K562 (cell line): ENCODE data around the gene KCNA2. TPM values are rescaled to one million over a fixed set of nuclear protein-coding genes. Genes with fewer than 3 reads are reported as not detected.

Experiments used
- ATAC-seq: fragments of 200-7000 bp; cut with Tn5 transposase; 3 replicates; pipeline ENCODE4 v1.9.1; 2020; ENCODE audit warnings: moderate library complexity
- BruUV-seq: library from RNA; stranded (reverse); fragments of 400-500 nt; replicated peaks from 2 replicates; lab custom pipeline; 2021; lab: Mats Ljungman, UMichigan
- CTCF ChIA-PET: fragments of 300-600 bp; formaldehyde crosslinking; extraction: SDS; loops from one replicate; lab custom pipeline; 2021; ENCODE audit warnings: low intra/inter-chr PET ratio; lab: Yijun Ruan, JAX
- POLR2A ChIA-PET: fragments of 300-600, 350-650 bp; sonication (Branson Sonifier 250); formaldehyde crosslinking; extraction: SDS; loops from one replicate; lab custom pipeline; 2021; ENCODE audit warnings: antibody characterized with exemption, inconsistent platforms; lab: Yijun Ruan, JAX
- DNase-seq, 4 experiments: peaks; one replicate each; pipeline versions ENCODE4 v3.0.0 to v3.0.0-alpha.2; 2011 to 2018; ENCODE audit warnings: low spot score in 3 of 4, mixed read lengths in 3 of 4; ENCODE audit errors: extremely low read depth in 1 of 4
- FAIRE-seq: peaks from 2 replicates; lab custom pipeline; 2011; peaks lifted over from hg19 to GRCh38; lab: Jason Lieb, UNC
- H2AFZ ChIP-seq: 2 replicates; pipeline ENCODE4 v1.6.0; 2011; ENCODE audit warnings: low read depth, low read length, control low read depth, inconsistent platforms
- H3K27ac ChIP-seq: fragments of 200-600 bp; 3 replicates; pipeline ENCODE4 v1.8.0; 2011; ENCODE audit warnings: low read depth, mild to moderate bottlenecking, control low read depth, inconsistent platforms, low read length, moderate library complexity, mixed read lengths; ENCODE audit errors: extremely low read depth
- H3K27me3 ChIP-seq, 2 experiments: fragments of 300-600 bp in 1 of 2; 2 replicates in 1 of 2; 3 replicates in 1 of 2; pipeline versions ENCODE4 v1.6.0 to v1.8.0; 2011; ENCODE audit warnings: inconsistent platforms in 2 of 2, low read length in 2 of 2, mild to moderate bottlenecking in 1 of 2, mixed read lengths in 1 of 2, moderate library complexity in 1 of 2; ENCODE audit not compliant: control insufficient read depth in 2 of 2, insufficient read depth in 2 of 2
- H3K36me3 ChIP-seq: fragments of 300-600 bp; 3 replicates; pipeline ENCODE4 v1.8.0; 2011; ENCODE audit warnings: mild to moderate bottlenecking, low read length, inconsistent platforms; ENCODE audit not compliant: control insufficient read depth, insufficient read depth
- H3K4me1 ChIP-seq, 2 experiments: fragments of 200-600 bp in 1 of 2; replicated peaks in 1 of 2; 2 replicates in 1 of 2; 3 replicates in 1 of 2; pipeline versions ENCODE4 v1.5.1 to v1.8.0; 2011; ENCODE audit warnings: inconsistent platforms in 2 of 2, low read length in 2 of 2, mild to moderate bottlenecking in 1 of 2, mixed read lengths in 1 of 2, moderate library complexity in 1 of 2; ENCODE audit not compliant: control insufficient read depth in 2 of 2, insufficient read depth in 2 of 2
- H3K4me2 ChIP-seq: 2 replicates; pipeline ENCODE4 v1.6.1; 2011; ENCODE audit warnings: low read length, control low read depth, inconsistent platforms, mixed read lengths; ENCODE audit not compliant: insufficient read depth
- H3K4me3 ChIP-seq: fragments of 200-600 bp; sonication (generic), shearing (Covaris generic); 2 replicates; pipeline ENCODE4 v1.5.1; 2016; ENCODE audit warnings: control low read depth, inconsistent platforms
- H3K79me2 ChIP-seq: fragments of 200-600 bp; 3 replicates; pipeline ENCODE4 v1.8.0; 2011; ENCODE audit warnings: low read length, inconsistent platforms; ENCODE audit not compliant: control insufficient read depth, insufficient read depth
- H3K9ac ChIP-seq, 2 experiments: 2 replicates each; pipeline versions ENCODE4 v1.6.0 to v1.6.1; 2011; ENCODE audit warnings: low read depth in 2 of 2, low read length in 2 of 2, control low read depth in 1 of 2, inconsistent platforms in 1 of 2, mild to moderate bottlenecking in 1 of 2, mixed read lengths in 1 of 2; ENCODE audit not compliant: insufficient read depth in 1 of 2
- H3K9me1 ChIP-seq: one replicate; pipeline ENCODE4 v1.6.0; 2011; ENCODE audit warnings: inconsistent platforms, mild to moderate bottlenecking, low read length, moderate library complexity; ENCODE audit not compliant: control insufficient read depth, insufficient read depth
- H3K9me3 ChIP-seq: replicated peaks from 2 replicates; pipeline ENCODE4 v1.5.1; 2011; ENCODE audit warnings: low read depth, low read length, inconsistent platforms; ENCODE audit not compliant: control insufficient read depth, insufficient read depth
- H4K20me1 ChIP-seq: replicated peaks from 2 replicates; pipeline ENCODE4 v1.6.1; 2011; ENCODE audit warnings: low read length, inconsistent platforms, mixed read lengths; ENCODE audit not compliant: control insufficient read depth, insufficient read depth
- CBFA2T3 ChIP-seq: fragments of 450-650 bp; IDR thresholded peaks from 2 replicates; pipeline ENCODE4 v1.6.1; 2017
- CEBPG ChIP-seq, 3 experiments: fragments of 200-800 bp in 1 of 3; sonication (Bioruptor generic) in 1 of 3; sonication (generic) in 1 of 3; formaldehyde crosslinking in 1 of 3; IDR thresholded peaks in 2 of 3; conservative IDR thresholded peaks in 1 of 3; 2 replicates each; pipeline versions ENCODE4 v1.6.1 to v1.8.0; 2016 to 2022; ENCODE audit warnings: missing compliant biosample characterization in 2 of 3, missing genetic modification characterization in 2 of 3, mild to moderate bottlenecking in 1 of 3, missing genetic modification reagents in 1 of 3
- CTBP1 ChIP-seq: fragments of 450-650 bp; IDR thresholded peaks from 2 replicates; pipeline ENCODE4 v1.6.1; 2016; ENCODE audit warnings: borderline replicate concordance
- FOS ChIP-seq: IDR thresholded peaks from 3 replicates; pipeline ENCODE4 v1.6.1; 2011; ENCODE audit not compliant: insufficient read length; ENCODE audit errors: extremely low read depth
- ILK ChIP-seq: fragments of 450-650 bp; IDR thresholded peaks from 2 replicates; pipeline ENCODE4 v1.6.1; 2016; ENCODE audit warnings: missing genetic modification characterization, low read depth, mild to moderate bottlenecking, missing compliant biosample characterization, moderate library complexity, borderline replicate concordance
- MEIS2 ChIP-seq: fragments of 450-650 bp; IDR thresholded peaks from 2 replicates; pipeline ENCODE4 v1.6.1; 2014; ENCODE audit warnings: mild to moderate bottlenecking; ENCODE audit not compliant: partially characterized antibody
- TSC22D4 ChIP-seq: fragments of 450-650 bp; IDR thresholded peaks from 2 replicates; pipeline ENCODE4 v1.6.1; 2016; ENCODE audit warnings: missing genetic modification characterization, missing biosample characterization, control low read depth
- YY1 ChIP-seq, 3 experiments: IDR thresholded peaks; 2 replicates each; pipeline ENCODE4 v1.6.1; 2011; ENCODE audit warnings: low read length in 2 of 3, mild to moderate bottlenecking in 2 of 3, moderate library complexity in 2 of 3, borderline replicate concordance in 1 of 3, control low read depth in 1 of 3, low read depth in 1 of 3; ENCODE audit not compliant: insufficient read depth in 3 of 3, insufficient replicate concordance in 2 of 3, control insufficient read depth in 1 of 3, insufficient read length in 1 of 3; ENCODE audit errors: extremely low read depth in 1 of 3
- ZC3H8 ChIP-seq: fragments of 450-650 bp; IDR thresholded peaks from 2 replicates; pipeline ENCODE4 v1.6.1; 2017
- ZNF239 ChIP-seq: fragments of 250-450 bp; sonication (Bioruptor Pico); IDR thresholded peaks from 2 replicates; pipeline ENCODE4 v1.4.0; 2020; ENCODE audit warnings: mild to moderate bottlenecking
- ZNF311 ChIP-seq: fragments of 250-450 bp; sonication (Bioruptor Pico); IDR thresholded peaks from 2 replicates; pipeline ENCODE4 v1.4.0; 2020; ENCODE audit warnings: mild to moderate bottlenecking, moderate library complexity
- WGBS: fragments of 100-300 bp; shearing (Covaris generic); methylation state at CpG from one replicate; pipeline ENCODE4 v1.1.6; 2016; ENCODE audit warnings: low coverage, mixed read lengths; ENCODE audit not compliant: insufficient coverage; ENCODE audit errors: missing lambda C conversion rate; 5-methylcytosine and 5-hydroxymethylcytosine counted together
- in situ Hi-C: fragments of 300-500 bp; cut with MboI; formaldehyde crosslinking; loops from 4 replicates; pipeline ENCODE4 v1.15.0; 2018; ENCODE audit warnings: inconsistent platforms, mixed read lengths
- intact Hi-C: fragments of 100-400 bp; cut with micrococcal nuclease; formaldehyde crosslinking; loops from 2 replicates; pipeline ENCODE4 v1.14.2; 2022
- polyA plus RNA-seq, 8 experiments: library from polyadenylated mRNA; depleted of rRNA in 4 of 8; stranded (reverse) in 5 of 8; unstranded in 3 of 8; fragments of >200 nt; fragmentation: Nextera tagmentation in 2 of 8; fragmentation: Illumina TruSeq in 1 of 8; extraction: Ambion mirVana in 2 of 8; extraction: Trizol in 1 of 8; gene quantifications; 2 replicates each; pipeline versions ENCODE4 v1.2.1 to v1.2.3, GENCODE V29; 2011 to 2014; ENCODE audit warnings: inconsistent platforms in 1 of 8, missing spikeins in 1 of 8
- total RNA-seq, 7 experiments: library from RNA; depleted of rRNA in 6 of 7; stranded (reverse); fragments of >200 nt in 6 of 7; fragmentation: Illumina TruSeq in 2 of 7; extraction: Trizol in 2 of 7; gene quantifications; 2 replicates each; pipeline versions ENCODE4 v1.2.1 to v1.2.3, GENCODE V29; 2011 to 2021; ENCODE audit warnings: low replicate concordance in 1 of 7

KCNA2 gene
- total and polyA plus RNA-seq, 9 of the 15 experiments (the other 6 are each of a cell fraction or from before 2014, with no cell fraction given), result not detected

GRCh38 chr1:110648417-110648816 lies 42.3 kb upstream of the KCNA2 start (continued):
- TF ChIP-seq ZNF311 (CRISPR knock-in tag) (no peak), ILK (tag) (no peak), MEIS2 (no peak), FOS (no peak), CBFA2T3 (no peak), YY1 (IDR thresholded peaks at IDR 0.05; ENCODE audit: borderline replicate concordance in 1 of 3, control insufficient read depth in 1 of 3, extremely low read depth in 1 of 3, insufficient read depth in 3 of 3, insufficient read length in 1 of 3, insufficient replicate concordance in 2 of 3, low read depth in 1 of 3, low read length in 2 of 3) (no peak), ZNF239 (CRISPR knock-in tag) (no peak), ZC3H8 (no peak), CTBP1 (no peak)
- TF ChIP-seq, all 486 proteins: peak for 0

DNA sequence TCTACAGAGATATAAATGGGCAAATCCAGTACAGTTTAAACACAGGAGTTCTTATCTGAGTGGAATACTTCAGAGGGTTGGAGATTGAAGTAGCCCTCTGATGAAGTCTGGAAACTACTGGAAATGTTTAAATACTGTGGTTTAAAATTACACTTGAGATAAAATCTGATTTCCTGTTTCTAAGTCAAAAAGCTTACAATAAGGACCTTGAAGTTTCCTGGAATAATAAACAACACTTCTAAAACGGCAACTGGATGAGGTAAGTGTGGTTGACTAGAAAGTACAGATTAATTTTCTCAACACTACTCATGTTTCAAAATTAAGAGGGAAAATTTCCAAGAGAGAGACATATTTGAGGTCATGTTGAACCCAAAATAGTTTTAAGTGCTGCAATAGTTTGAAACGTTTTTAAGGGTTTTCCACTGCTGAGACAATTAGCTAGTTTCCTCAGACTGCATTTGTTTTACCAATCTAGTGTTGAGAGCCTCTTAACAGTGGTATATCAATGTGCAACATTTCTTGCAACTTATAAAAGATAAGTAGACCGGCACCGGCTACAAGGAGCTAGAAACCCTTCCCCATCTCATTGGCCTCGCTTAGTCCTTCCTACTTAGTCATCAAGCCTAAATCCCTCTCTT lies 41.2 kb upstream of the KCNA2 start:
- H4K20me1 ChIP-seq, result no peaks in the 10 kb centered on the region
- in situ Hi-C loops (no loop called here), intact Hi-C loops (no loop called here)
- ATAC-seq, result no peak
- H3K27ac ChIP-seq, result no peak overlapping the region
- H3K27me3 ChIP-seq, result no peaks in the 10 kb centered on the region
- POLR2A ChIA-PET, result interaction anchor here (0.7 to 1.0 kb wide), 2 partner anchors 119 to 199 kb away, joined by 3 read pairs; no protein-coding TSS in a partner anchor
- DNase-seq, result no peak
- no peak overlapping the region for H2AFZ ChIP-seq
- H3K4me1 ChIP-seq, result no peaks in the 10 kb centered on the region
- CTCF ChIA-PET, result no interaction called here
- no peaks in the 10 kb centered on the region for H3K9me1 ChIP-seq
- no peak overlapping the region for H3K4me2 ChIP-seq
- H3K79me2 ChIP-seq, result no peaks in the 10 kb centered on the region
- H3K9ac ChIP-seq, result no peak overlapping the region
- FAIRE-seq, result no peak
- BruUV-seq, result no TSS peak
- H3K36me3 ChIP-seq, result no peaks in the 10 kb centered on the region
- no peak overlapping the region for H3K4me3 ChIP-seq
- no peaks in the 10 kb centered on the region for H3K9me3 ChIP-seq
- WGBS, result under 1% methylated on average over 5 of the region's 5 CpGs
- TF ChIP-seq TSC22D4 (tag) (no peak), CEBPG (CRISPR knock-in tag; IDR thresholded peaks at IDR 0.05) (no peak), CEBPG (tag; conservative IDR thresholded peaks at IDR 0.05 in 1 of 2, IDR thresholded peaks at IDR 0.05 in 1 of 2) (peak in 1 of 2 experiments; percentile 40; a peak in 1 of 4 replicates)
